Smooth muscle cell of trachea (primary cell): ENCODE data around the gene LYPD3. TPM values are rescaled to one million over a fixed set of nuclear protein-coding genes. Genes with fewer than 3 reads are reported as not detected.

Experiments
- total RNA-seq: library from RNA; depleted of rRNA; stranded (reverse); fragments of >200 nt; gene quantifications from 2 replicates; pipeline ENCODE4 v1.2.1, GENCODE V29; 2014

LYPD3 gene
- 0.17 and 0.44 TPM in 2 replicates for total RNA-seq

DNA sequence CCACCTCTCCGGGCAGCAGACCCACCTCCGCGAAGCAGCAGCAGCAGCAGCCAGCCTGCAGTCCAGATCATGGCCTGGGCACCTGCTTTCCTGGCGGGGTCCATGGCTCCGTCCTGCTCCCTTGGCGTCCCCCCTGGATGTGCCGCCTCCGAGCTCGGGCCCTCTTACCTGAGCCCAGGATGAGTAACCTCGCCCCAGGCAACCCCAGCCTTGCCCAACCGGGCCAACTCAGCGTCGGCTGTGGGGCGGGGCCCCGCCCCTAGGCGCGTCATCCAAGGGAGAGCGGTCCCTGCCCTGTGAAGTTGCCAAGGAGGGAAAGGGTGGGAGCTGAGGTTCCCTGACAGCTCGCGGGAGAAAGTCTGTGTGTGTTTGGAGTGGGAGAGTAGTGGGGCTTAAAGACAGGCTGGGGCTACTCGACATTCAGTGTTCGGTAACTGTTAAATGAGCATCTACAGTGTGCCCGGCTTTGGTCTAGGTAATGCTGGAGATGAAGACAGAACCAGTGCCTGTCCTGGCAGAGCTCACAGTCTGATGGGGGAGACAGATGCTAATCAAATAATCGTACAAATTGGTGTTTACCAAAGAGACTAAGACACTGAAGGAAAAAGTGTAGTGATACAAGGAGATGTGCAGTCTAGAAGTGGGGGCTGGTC is at the start of gene LYPD3:
Gene LYPD3, minus strand, starts transcription at position 141 of the 653 bp plus-strand sequence. Its CDS starts 37 bp downstream, at position 104.

GRCh38 chr19:43504426-43505185 is 39.2 kb upstream of the LYPD3 start, which contains the start of gene PHLDB3:
Gene PHLDB3 (minus strand): TSS chr19:43504746. CDS start chr19:43504118, 628 bp downstream.

GRCh38 chr19:43414554-43414953 is 50.9 kb downstream of the LYPD3 start, which contains the start of gene TEX101:
Gene TEX101 (plus strand): TSS chr19:43414890. CDS start chr19:43415920, 1,030 bp downstream.

Other genes starting within 250 kb of the LYPD3 start
- gene PSG9, start 196.1 kb downstream of the LYPD3 start, total RNA-seq, result 0.17 TPM in 1 of 2 replicates, not detected in the other
- gene CD177, start 111.9 kb downstream of the LYPD3 start, total RNA-seq, result under 0.01 and 0.17 TPM in 2 replicates
- not detected in 2 replicates for gene TEX101, start 50.7 kb downstream of the LYPD3 start, total RNA-seq
- gene PHLDB3, start 39.1 kb upstream of the LYPD3 start, total RNA-seq, result 22.7 and 36.1 TPM in 2 replicates
- gene ETHE1, start 61.6 kb upstream of the LYPD3 start, total RNA-seq, result 118 and 122 TPM in 2 replicates
- 0.29 and 0.66 TPM in 2 replicates for gene ZNF575, start 67.6 kb upstream of the LYPD3 start, total RNA-seq
- 13.9 and 21.7 TPM in 2 replicates for gene XRCC1, start 109.9 kb upstream of the LYPD3 start, total RNA-seq
- 2.0 and 8.1 TPM in 2 replicates for gene PINLYP, start 110.2 kb upstream of the LYPD3 start, total RNA-seq
- 11.4 and 11.8 TPM in 2 replicates for gene IRGQ, start 130.5 kb upstream of the LYPD3 start, total RNA-seq
- 9.3 and 13.4 TPM in 2 replicates for gene ZNF576, start 131.0 kb upstream of the LYPD3 start, total RNA-seq
- 0.17 TPM in 1 of 2 replicates, not detected in the other for gene SRRM5, start 146.5 kb upstream of the LYPD3 start, total RNA-seq
- 27.8 and 50.4 TPM in 2 replicates for gene ZNF428, start 154.0 kb upstream of the LYPD3 start, total RNA-seq
- gene CADM4, start 174.2 kb upstream of the LYPD3 start, total RNA-seq, result 3.8 and 11.6 TPM in 2 replicates
- gene PLAUR, start 204.6 kb upstream of the LYPD3 start, total RNA-seq, result 62.7 and 90.9 TPM in 2 replicates